ENCODE results near the gene SAMD13. TPM values are rescaled to one million over a fixed set of nuclear protein-coding genes. Genes with fewer than 3 reads are reported as not detected.

The SAMD13 gene
- total RNA-seq, 1 experiment from 2014 or later = 0.59 TPM

GRCh38 chr1:84373436-84374141 is 72.1 kb downstream of the SAMD13 start:
- CTCF ChIA-PET = no interaction called here
- Histone ChIP-seq H3K9me3 (no peaks in the 10 kb centered on the region), H3K4me1 (no peaks in the 10 kb centered on the region), H3K27me3 (replicated peaks; ENCODE audit: control insufficient read depth, insufficient read depth, low read length) (no peaks in the 10 kb centered on the region), H3K36me3 (ENCODE audit: control insufficient read depth, insufficient read depth, low read length) (no peaks in the 10 kb centered on the region), H3K4me3 (ENCODE audit: low read depth, low read length) (no peak overlapping the region)
- POLR2A ChIA-PET = no interaction called here
- intact Hi-C loops (cut with micrococcal nuclease; ENCODE audit: unreplicated experiment) = no loop called here
- H3K4me1 Mint-ChIP-seq (ENCODE audit: low read depth, unreplicated experiment) = no peaks in the 10 kb centered on the region
- TF ChIP-seq CTCF (IDR thresholded peaks at IDR 0.05; ENCODE audit: insufficient read depth in 1 of 2, low read depth in 1 of 2, low read length in 1 of 2, severe bottlenecking in 1 of 2, unreplicated experiment in 1 of 2) = no peak
- no peaks in the 10 kb centered on the region for H3K9me3 Mint-ChIP-seq (ENCODE audit: unreplicated experiment)
- H3K27ac Mint-ChIP-seq (ENCODE audit: unreplicated experiment) = no peak overlapping the region
- no TSS peak for BruUV-seq (replicated peaks)
- DNase-seq = no peak
- H3K27me3 Mint-ChIP-seq (ENCODE audit: insufficient read depth, unreplicated experiment) = no peaks in the 10 kb centered on the region
- peaks cover 4% of the 10 kb centered on the region for H3K36me3 Mint-ChIP-seq (ENCODE audit: insufficient read depth, unreplicated experiment)
- no peak overlapping the region for H3K4me3 Mint-ChIP-seq (ENCODE audit: unreplicated experiment)

- TF ChIP-seq CTCF (IDR thresholded peaks at IDR 0.05; ENCODE audit: insufficient read depth in 1 of 2, low read depth in 1 of 2, low read length in 1 of 2, severe bottlenecking in 1 of 2, unreplicated experiment in 1 of 2) = no peak
- ChIA-PET POLR2A (no interaction called here), CTCF (no interaction called here)
- no peaks in the 10 kb centered on the region for H3K9me3 ChIP-seq
- H3K27me3 Mint-ChIP-seq (ENCODE audit: insufficient read depth, unreplicated experiment) = no peaks in the 10 kb centered on the region
- peaks cover 4% of the 10 kb centered on the region for H3K36me3 Mint-ChIP-seq (ENCODE audit: insufficient read depth, unreplicated experiment)
- H3K4me1 Mint-ChIP-seq (ENCODE audit: low read depth, unreplicated experiment) = no peaks in the 10 kb centered on the region
- H3K27ac Mint-ChIP-seq (ENCODE audit: unreplicated experiment) = no peak overlapping the region
- no peaks in the 10 kb centered on the region for H3K36me3 ChIP-seq (ENCODE audit: control insufficient read depth, insufficient read depth, low read length)
- no peak for DNase-seq
- no peaks in the 10 kb centered on the region for H3K27me3 ChIP-seq (replicated peaks; ENCODE audit: control insufficient read depth, insufficient read depth, low read length)
- no peak overlapping the region for H3K4me3 Mint-ChIP-seq (ENCODE audit: unreplicated experiment)
- no TSS peak for BruUV-seq (replicated peaks)
- intact Hi-C loops (cut with micrococcal nuclease; ENCODE audit: unreplicated experiment) = no loop called here
- H3K4me3 ChIP-seq (ENCODE audit: low read depth, low read length) = no peak overlapping the region
- no peaks in the 10 kb centered on the region for H3K4me1 ChIP-seq
- no peaks in the 10 kb centered on the region for H3K9me3 Mint-ChIP-seq (ENCODE audit: unreplicated experiment)
These were observed 73.6 kb downstream of the SAMD13 start for GRCh38 chr1:84374991-84375696.

GRCh38 chr1:84376000-84376910 is 74.7 kb downstream of the SAMD13 start:
- intact Hi-C loops (cut with micrococcal nuclease; ENCODE audit: unreplicated experiment) = no loop called here
- DNase-seq = no peak
- no peak overlapping the region for H3K4me3 ChIP-seq (ENCODE audit: low read depth, low read length)
- H3K4me3 Mint-ChIP-seq (ENCODE audit: unreplicated experiment) = no peak overlapping the region
- no peaks in the 10 kb centered on the region for H3K36me3 ChIP-seq (ENCODE audit: control insufficient read depth, insufficient read depth, low read length)
- CTCF ChIA-PET = no interaction called here
- no peaks in the 10 kb centered on the region for H3K4me1 ChIP-seq
- H3K27me3 ChIP-seq (replicated peaks; ENCODE audit: control insufficient read depth, insufficient read depth, low read length) = no peaks in the 10 kb centered on the region
- H3K27me3 Mint-ChIP-seq (ENCODE audit: insufficient read depth, unreplicated experiment) = no peaks in the 10 kb centered on the region
- no peaks in the 10 kb centered on the region for H3K9me3 Mint-ChIP-seq (ENCODE audit: unreplicated experiment)
- no peak overlapping the region for H3K27ac Mint-ChIP-seq (ENCODE audit: unreplicated experiment)
- no peaks in the 10 kb centered on the region for H3K9me3 ChIP-seq
- no peaks in the 10 kb centered on the region for H3K4me1 Mint-ChIP-seq (ENCODE audit: low read depth, unreplicated experiment)
- POLR2A ChIA-PET = no interaction called here
- BruUV-seq (replicated peaks) = no TSS peak
- no peak for TF ChIP-seq CTCF (IDR thresholded peaks at IDR 0.05; ENCODE audit: insufficient read depth in 1 of 2, low read depth in 1 of 2, low read length in 1 of 2, severe bottlenecking in 1 of 2, unreplicated experiment in 1 of 2)
- peaks cover 4% of the 10 kb centered on the region for H3K36me3 Mint-ChIP-seq (ENCODE audit: insufficient read depth, unreplicated experiment)
